PFSK-1 (cell line): ENCODE data around the gene UGP2.

Experiments
- FOXP2 ChIP-seq: optimal IDR thresholded peaks from 2 replicates; pipeline ENCODE3; 2011; ENCODE audit warnings: borderline replicate concordance, control low read depth, inconsistent platforms; ENCODE audit not compliant: insufficient read depth; ENCODE audit errors: extremely low read length, extremely low read depth
- POLR2AphosphoS5 ChIP-seq: IDR thresholded peaks from 2 replicates; pipeline ENCODE4 v1.6.1; 2012; ENCODE audit warnings: low read depth, mild to moderate bottlenecking, control low read depth, low read length, moderate library complexity
- SIN3A ChIP-seq: IDR thresholded peaks from 2 replicates; pipeline ENCODE4 v1.6.1; 2012; ENCODE audit warnings: mild to moderate bottlenecking, low read length, moderate library complexity, borderline replicate concordance; ENCODE audit not compliant: insufficient read depth
- TAF1 ChIP-seq: IDR thresholded peaks from 2 replicates; pipeline ENCODE4 v1.6.1; 2012; ENCODE audit warnings: low read length, control low read depth, borderline replicate concordance; ENCODE audit not compliant: insufficient read depth
- TF ChIP-seq, protein P1 (sequence below), 2 experiments: IDR thresholded peaks; 2 replicates each; pipeline versions ENCODE4 v1.6.1 to v1.8.0; 2011 to 2012; ENCODE audit warnings: low read depth in 2 of 2, low read length in 2 of 2, control low read depth in 1 of 2, inconsistent platforms in 1 of 2, mild to moderate bottlenecking in 1 of 2, moderate library complexity in 1 of 2; ENCODE audit not compliant: insufficient read depth in 1 of 2

The UGP2 gene

GRCh38 chr2:63872571-63873328 lies 31.1 kb downstream of the UGP2 start:
- TF ChIP-seq FOXP2 (no peak), TAF1 (no peak), SIN3A (no peak)
- TF ChIP-seq, protein P1, sequence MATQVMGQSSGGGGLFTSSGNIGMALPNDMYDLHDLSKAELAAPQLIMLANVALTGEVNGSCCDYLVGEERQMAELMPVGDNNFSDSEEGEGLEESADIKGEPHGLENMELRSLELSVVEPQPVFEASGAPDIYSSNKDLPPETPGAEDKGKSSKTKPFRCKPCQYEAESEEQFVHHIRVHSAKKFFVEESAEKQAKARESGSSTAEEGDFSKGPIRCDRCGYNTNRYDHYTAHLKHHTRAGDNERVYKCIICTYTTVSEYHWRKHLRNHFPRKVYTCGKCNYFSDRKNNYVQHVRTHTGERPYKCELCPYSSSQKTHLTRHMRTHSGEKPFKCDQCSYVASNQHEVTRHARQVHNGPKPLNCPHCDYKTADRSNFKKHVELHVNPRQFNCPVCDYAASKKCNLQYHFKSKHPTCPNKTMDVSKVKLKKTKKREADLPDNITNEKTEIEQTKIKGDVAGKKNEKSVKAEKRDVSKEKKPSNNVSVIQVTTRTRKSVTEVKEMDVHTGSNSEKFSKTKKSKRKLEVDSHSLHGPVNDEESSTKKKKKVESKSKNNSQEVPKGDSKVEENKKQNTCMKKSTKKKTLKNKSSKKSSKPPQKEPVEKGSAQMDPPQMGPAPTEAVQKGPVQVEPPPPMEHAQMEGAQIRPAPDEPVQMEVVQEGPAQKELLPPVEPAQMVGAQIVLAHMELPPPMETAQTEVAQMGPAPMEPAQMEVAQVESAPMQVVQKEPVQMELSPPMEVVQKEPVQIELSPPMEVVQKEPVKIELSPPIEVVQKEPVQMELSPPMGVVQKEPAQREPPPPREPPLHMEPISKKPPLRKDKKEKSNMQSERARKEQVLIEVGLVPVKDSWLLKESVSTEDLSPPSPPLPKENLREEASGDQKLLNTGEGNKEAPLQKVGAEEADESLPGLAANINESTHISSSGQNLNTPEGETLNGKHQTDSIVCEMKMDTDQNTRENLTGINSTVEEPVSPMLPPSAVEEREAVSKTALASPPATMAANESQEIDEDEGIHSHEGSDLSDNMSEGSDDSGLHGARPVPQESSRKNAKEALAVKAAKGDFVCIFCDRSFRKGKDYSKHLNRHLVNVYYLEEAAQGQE (IDR thresholded peaks at IDR 0.05; ENCODE audit: insufficient read depth in 1 of 2, low read depth in 2 of 2, low read length in 2 of 2) = no peak

DNA sequence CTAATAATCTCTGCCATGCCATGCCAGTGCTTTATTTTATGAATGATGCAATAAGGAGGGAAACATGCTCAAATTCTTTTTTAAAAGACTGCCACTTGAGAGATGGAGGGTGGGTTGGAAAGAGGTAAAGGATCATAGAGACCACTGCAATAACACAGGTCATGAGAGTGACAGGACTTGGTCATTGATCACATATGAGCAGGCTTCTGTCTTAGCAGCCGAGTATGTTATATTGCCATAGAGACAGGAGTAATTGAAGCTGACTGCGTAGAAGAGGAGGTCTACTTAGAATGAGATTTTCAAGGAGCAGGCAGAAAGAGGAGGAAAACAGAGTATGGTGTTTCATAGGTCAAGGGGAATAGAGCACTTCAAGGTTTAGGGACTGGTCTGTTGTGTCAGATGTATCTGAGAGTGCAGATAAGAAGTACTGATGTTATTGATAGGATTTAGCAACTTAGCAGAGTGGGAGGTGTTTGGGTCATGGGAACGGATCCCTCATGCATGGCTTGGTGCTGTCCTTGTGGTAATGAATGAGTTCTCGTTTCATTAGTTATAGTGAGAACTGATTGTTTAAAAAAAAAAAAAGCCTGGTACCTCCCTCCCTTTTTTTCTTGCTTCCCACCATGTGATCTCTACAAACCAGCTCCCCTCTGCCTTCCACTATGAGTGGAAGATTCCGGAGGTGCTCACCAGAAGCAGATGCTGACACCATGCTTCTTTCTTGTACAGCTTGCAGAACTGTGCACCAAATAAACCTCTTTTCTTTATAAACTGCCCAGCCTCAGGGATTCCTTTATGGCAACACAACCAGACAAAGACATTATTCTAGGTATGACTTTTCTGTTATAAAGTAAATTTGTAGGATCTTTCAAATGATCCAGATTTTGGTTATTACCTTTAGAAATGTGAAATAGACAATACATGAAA lies 32.8 kb downstream of the UGP2 start:
- TF ChIP-seq SIN3A (no peak), FOXP2 (no peak), TAF1 (no peak), POLR2AphosphoS5 (no peak)
- TF ChIP-seq, protein P1 (IDR thresholded peaks at IDR 0.05; ENCODE audit: insufficient read depth in 1 of 2, low read depth in 2 of 2, low read length in 2 of 2) = no peak

DNA sequence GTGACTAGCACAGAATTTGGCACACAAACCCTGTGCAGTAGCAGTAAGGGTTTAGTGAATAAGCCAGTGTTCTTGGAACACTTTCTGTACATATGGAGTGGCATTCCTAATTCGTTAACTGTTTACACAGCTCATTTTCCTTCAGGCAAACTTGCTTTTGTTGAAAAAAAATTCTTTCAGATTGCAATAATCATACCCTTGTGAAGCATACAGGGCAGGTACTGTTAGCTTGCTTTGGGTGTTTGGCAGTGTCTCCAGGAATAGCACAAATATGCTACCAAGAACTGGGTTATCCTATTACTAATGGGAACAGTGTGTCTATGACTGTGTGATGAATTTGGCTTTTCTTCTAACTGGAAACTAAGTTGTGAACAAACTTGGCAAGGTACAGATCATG lies 33.4 kb downstream of the UGP2 start:
- TF ChIP-seq SIN3A (no peak), FOXP2 (no peak), POLR2AphosphoS5 (no peak), TAF1 (no peak)
- TF ChIP-seq, protein P1 (IDR thresholded peaks at IDR 0.05; ENCODE audit: insufficient read depth in 1 of 2, low read depth in 2 of 2, low read length in 2 of 2) = no peak

DNA sequence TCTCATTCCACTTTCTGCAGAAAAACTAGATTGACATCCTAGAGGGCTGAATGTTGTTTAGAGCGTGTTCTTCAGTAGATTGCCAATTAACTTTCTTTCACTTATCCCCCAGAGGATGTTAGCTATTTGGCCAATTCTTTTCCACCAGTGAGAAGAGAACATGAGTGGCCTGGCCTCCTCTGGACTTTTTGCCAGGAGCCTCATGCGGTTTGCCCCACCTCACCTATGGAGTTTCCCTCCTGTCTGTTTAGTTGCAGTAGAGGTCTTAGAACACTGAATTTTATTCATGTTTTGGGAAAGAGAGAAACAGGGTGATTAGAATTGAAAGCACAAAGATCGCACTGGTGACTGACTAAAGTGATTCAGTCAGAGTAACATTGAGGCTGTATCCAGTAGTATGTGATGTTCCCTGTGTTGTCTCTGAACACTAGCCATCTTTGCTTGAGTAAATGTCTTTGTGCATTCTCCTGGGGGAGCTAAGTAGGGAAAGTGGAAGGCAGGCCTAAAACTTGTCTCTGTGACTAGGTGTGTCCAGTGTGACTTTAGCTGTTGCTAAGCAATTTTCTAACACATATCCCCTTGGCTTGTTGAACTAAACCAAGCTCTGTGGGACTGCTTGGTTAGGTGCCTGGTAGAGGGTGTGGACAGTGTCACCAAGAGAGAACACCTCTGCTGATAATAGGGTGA lies 34.0 kb downstream of the UGP2 start:
- no peak for TF ChIP-seq SIN3A
- no peak for TF ChIP-seq TAF1
- TF ChIP-seq, protein P1 (IDR thresholded peaks at IDR 0.05; ENCODE audit: insufficient read depth in 1 of 2, low read depth in 2 of 2, low read length in 2 of 2) = no peak
- TF ChIP-seq POLR2AphosphoS5 = no peak
- TF ChIP-seq FOXP2 = no peak
